Keratinocyte (primary cell): ENCODE data around the gene PRDM8. TPM values are rescaled to one million over a fixed set of nuclear protein-coding genes. Genes with fewer than 3 reads are reported as not detected.

Source experiments
- DNase-seq: peaks from one replicate; pipeline ENCODE4 v3.0.0-alpha.2; 2011; ENCODE audit warnings: low read depth, missing footprints, low spot score
- FAIRE-seq: peaks from 2 replicates; lab custom pipeline; 2011; peaks lifted over from hg19 to GRCh38; lab: Jason Lieb, UNC
- H2AFZ ChIP-seq: 2 replicates; pipeline ENCODE4 v1.6.0; 2012; ENCODE audit warnings: low read length, control low read depth, inconsistent platforms; ENCODE audit not compliant: control insufficient read depth
- H3K27ac ChIP-seq: 2 replicates; pipeline ENCODE4 v1.5.1; 2011; ENCODE audit warnings: low read length; ENCODE audit not compliant: control insufficient read depth, insufficient read depth
- H3K27me3 ChIP-seq: 3 replicates; pipeline ENCODE4 v1.6.0; 2011; ENCODE audit warnings: low read length; ENCODE audit not compliant: control insufficient read depth, insufficient read depth; ENCODE audit errors: extremely low read depth
- H3K36me3 ChIP-seq, 2 experiments: 2 replicates in 1 of 2; 3 replicates in 1 of 2; pipeline ENCODE4 v1.5.1; 2011; ENCODE audit warnings: low read length in 2 of 2, mild to moderate bottlenecking in 1 of 2; ENCODE audit not compliant: control insufficient read depth in 2 of 2, insufficient read depth in 2 of 2; ENCODE audit errors: extremely low read depth in 1 of 2
- H3K4me1 ChIP-seq: 3 replicates; pipeline ENCODE4 v1.5.1; 2011; ENCODE audit warnings: low read length; ENCODE audit not compliant: control insufficient read depth, insufficient read depth; ENCODE audit errors: extremely low read depth
- H3K4me2 ChIP-seq: 3 replicates; pipeline ENCODE4 v1.6.0; 2011; ENCODE audit warnings: low read depth, low read length; ENCODE audit not compliant: control insufficient read depth, insufficient read depth; ENCODE audit errors: extremely low read depth
- H3K4me3 ChIP-seq, 3 experiments: fragments of 200-600 bp in 1 of 3; sonication (generic) in 1 of 3; 2 replicates in 2 of 3; 3 replicates in 1 of 3; pipeline ENCODE4 v1.5.1; 2011 to 2016; ENCODE audit warnings: low read length in 3 of 3, mild to moderate bottlenecking in 3 of 3, control low read depth in 2 of 3, inconsistent platforms in 1 of 3, low read depth in 1 of 3, mixed read lengths in 1 of 3, mixed run types in 1 of 3, moderate library complexity in 1 of 3; ENCODE audit not compliant: control insufficient read depth in 2 of 3, insufficient read depth in 2 of 3; ENCODE audit errors: extremely low read depth in 1 of 3
- H3K79me2 ChIP-seq: 2 replicates; pipeline ENCODE4 v1.6.0; 2012; ENCODE audit warnings: low read length; ENCODE audit not compliant: control insufficient read depth, insufficient read depth
- H3K9ac ChIP-seq: 3 replicates; pipeline ENCODE4 v1.6.0; 2011; ENCODE audit warnings: low read length; ENCODE audit not compliant: control insufficient read depth, insufficient read depth; ENCODE audit errors: extremely low read depth
- H3K9me1 ChIP-seq: 3 replicates; pipeline ENCODE4 v1.6.0; 2011; ENCODE audit warnings: low read length; ENCODE audit not compliant: control insufficient read depth, insufficient read depth; ENCODE audit errors: extremely low read depth
- H3K9me3 ChIP-seq: 2 replicates; pipeline ENCODE4 v1.5.1; 2012; ENCODE audit warnings: low read depth, low read length; ENCODE audit not compliant: control insufficient read depth
- H4K20me1 ChIP-seq: 3 replicates; pipeline ENCODE4 v1.6.0; 2011; ENCODE audit warnings: low read length; ENCODE audit not compliant: control insufficient read depth, insufficient read depth; ENCODE audit errors: extremely low read depth
- EZH2 ChIP-seq: IDR thresholded peaks from one replicate; pipeline ENCODE4 v1.6.1; 2012; ENCODE audit warnings: inconsistent platforms, mild to moderate bottlenecking, low read length, moderate library complexity
- dilution Hi-C: fragments of 300-500 bp; cut with MboI; formaldehyde crosslinking; loops from one replicate; pipeline ENCODE4 v1.7.0; 2020; ENCODE audit warnings: low sequenced_read_pairs; ENCODE audit not compliant: extremely low pct_ligation_motif_present
- polyA plus RNA-seq, 5 experiments: library from polyadenylated mRNA; depleted of rRNA in 3 of 5; stranded (reverse) in 3 of 5; stranded (forward) in 1 of 5; unstranded in 1 of 5; fragments of >200 nt; gene quantifications; 1 replicate in 1 of 5; 2 replicates in 3 of 5; 3 replicates in 1 of 5; pipeline versions ENCODE4 v1.2.1 to v1.2.3, GENCODE V29; 2011 to 2012; ENCODE audit warnings: missing spikeins in 2 of 5, low read depth in 1 of 5, low replicate concordance in 1 of 5
- TF ChIP-seq, protein P1 (sequence below), 3 experiments: IDR thresholded peaks in 1 of 3; conservative IDR thresholded peaks in 1 of 3; optimal IDR thresholded peaks in 1 of 3; 2 replicates in 2 of 3; 3 replicates in 1 of 3; pipeline versions ENCODE3 to v1.5.1; 2011; ENCODE audit warnings: low read length in 3 of 3, mild to moderate bottlenecking in 3 of 3, moderate library complexity in 2 of 3, control low read depth in 1 of 3, inconsistent platforms in 1 of 3; ENCODE audit not compliant: insufficient read depth in 2 of 3; ENCODE audit errors: extremely low read depth in 1 of 3

PRDM8 gene
- polyA plus RNA-seq, 1 donor (not counting 4 experiments of a cell fraction or from before 2014, with no cell fraction given): 3.5 TPM

GRCh38 chr4:80235451-80235850 lies 38.1 kb downstream of the PRDM8 start:
- Histone ChIP-seq H3K4me3 (no peak overlapping the region), H3K36me3 (no peaks in the 10 kb centered on the region), H3K4me2 (no peak overlapping the region), H3K27me3 (no peaks in the 10 kb centered on the region), H3K9me3 (no peaks in the 10 kb centered on the region), H3K27ac (no peak overlapping the region), H3K9me1 (no peaks in the 10 kb centered on the region), H2AFZ (no peak overlapping the region), H3K4me1 (peaks cover 30% of the 10 kb centered on the region), H4K20me1 (no peaks in the 10 kb centered on the region), H3K79me2 (no peaks in the 10 kb centered on the region), H3K9ac (no peak overlapping the region)
- no peak for DNase-seq
- FAIRE-seq: no peak
- dilution Hi-C loops: no loop called here
- no peak for TF ChIP-seq EZH2

- Histone ChIP-seq H3K36me3 (no peaks in the 10 kb centered on the region), H4K20me1 (no peaks in the 10 kb centered on the region), H3K4me3 (no peak overlapping the region), H3K4me1 (peaks cover 32% of the 10 kb centered on the region), H2AFZ (peak overlapping the region; percentile 36), H3K9me1 (no peaks in the 10 kb centered on the region), H3K9ac (no peak overlapping the region), H3K79me2 (no peaks in the 10 kb centered on the region), H3K27ac (peak overlapping the region; percentile 83), H3K9me3 (no peaks in the 10 kb centered on the region), H3K27me3 (no peaks in the 10 kb centered on the region), H3K4me2 (peak overlapping the region; percentile 36)
- dilution Hi-C loops: no loop called here
- DNase-seq (peak; percentile 45), FAIRE-seq (peak; percentile 93)
- TF ChIP-seq, protein P1, sequence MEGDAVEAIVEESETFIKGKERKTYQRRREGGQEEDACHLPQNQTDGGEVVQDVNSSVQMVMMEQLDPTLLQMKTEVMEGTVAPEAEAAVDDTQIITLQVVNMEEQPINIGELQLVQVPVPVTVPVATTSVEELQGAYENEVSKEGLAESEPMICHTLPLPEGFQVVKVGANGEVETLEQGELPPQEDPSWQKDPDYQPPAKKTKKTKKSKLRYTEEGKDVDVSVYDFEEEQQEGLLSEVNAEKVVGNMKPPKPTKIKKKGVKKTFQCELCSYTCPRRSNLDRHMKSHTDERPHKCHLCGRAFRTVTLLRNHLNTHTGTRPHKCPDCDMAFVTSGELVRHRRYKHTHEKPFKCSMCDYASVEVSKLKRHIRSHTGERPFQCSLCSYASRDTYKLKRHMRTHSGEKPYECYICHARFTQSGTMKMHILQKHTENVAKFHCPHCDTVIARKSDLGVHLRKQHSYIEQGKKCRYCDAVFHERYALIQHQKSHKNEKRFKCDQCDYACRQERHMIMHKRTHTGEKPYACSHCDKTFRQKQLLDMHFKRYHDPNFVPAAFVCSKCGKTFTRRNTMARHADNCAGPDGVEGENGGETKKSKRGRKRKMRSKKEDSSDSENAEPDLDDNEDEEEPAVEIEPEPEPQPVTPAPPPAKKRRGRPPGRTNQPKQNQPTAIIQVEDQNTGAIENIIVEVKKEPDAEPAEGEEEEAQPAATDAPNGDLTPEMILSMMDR (optimal IDR thresholded peaks at IDR 0.05 in 1 of 3, IDR thresholded peaks at IDR 0.05 in 1 of 3, conservative IDR thresholded peaks at IDR 0.05 in 1 of 3; ENCODE audit: extremely low read depth in 1 of 3, insufficient read depth in 2 of 3, low read length in 3 of 3): no peak
- TF ChIP-seq EZH2: no peak
Measured at GRCh38 chr4:80237992-80238391, 40.7 kb downstream of the PRDM8 start.
